ENCODE measurements around the gene IL18BP. TPM values are rescaled to one million over a fixed set of nuclear protein-coding genes. Genes with fewer than 3 reads are reported as not detected.

IL18BP gene
- total and polyA plus RNA-seq, 9 of the 15 experiments (the other 6 are each of a cell fraction or from before 2014, with no cell fraction given), result 0.34 to 9.4 (median 3.2) TPM

DNA sequence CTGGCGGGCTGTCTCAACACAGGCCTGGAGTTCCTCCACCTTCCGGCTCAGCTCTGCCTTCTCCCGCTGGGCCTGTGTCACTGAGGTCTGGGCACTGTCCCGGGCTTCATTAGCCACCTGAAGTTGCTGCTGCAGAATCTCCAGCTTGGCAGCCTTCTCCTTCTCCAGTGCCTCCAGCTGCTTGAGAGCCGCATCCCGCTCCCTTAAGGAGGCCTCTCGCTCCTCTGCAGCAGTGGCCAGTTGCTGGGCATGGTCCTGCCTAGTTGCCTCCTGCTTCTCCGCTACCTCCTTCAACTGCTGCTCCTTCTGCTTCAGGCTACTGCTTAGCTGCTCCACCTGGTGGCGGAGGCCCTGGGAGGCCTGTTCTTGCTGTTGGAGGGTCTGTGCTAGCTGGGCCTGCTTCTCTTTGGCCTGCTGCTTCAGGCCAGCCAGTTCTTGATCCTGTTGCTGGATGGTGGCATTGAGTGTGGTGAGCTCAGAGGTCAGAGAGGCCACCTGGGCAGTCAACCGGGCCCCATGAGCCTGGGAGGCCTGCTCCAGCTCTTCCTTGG is 16.9 kb downstream of the IL18BP start (continued):
- no peak for TF ChIP-seq ASH1L (IDR thresholded peaks at IDR 0.05; ENCODE audit: borderline replicate concordance, low read depth, partially characterized antibody)
- no peak for TF ChIP-seq BRF2 (IDR thresholded peaks at IDR 0.05; ENCODE audit: borderline replicate concordance, insufficient read depth, insufficient read length)
- peak; percentile 69 for TF ChIP-seq SMC3 (conservative IDR thresholded peaks at IDR 0.05; ENCODE audit: insufficient read depth, low read depth, low read length)
- no peak for TF ChIP-seq SMAD4 (CRISPR knock-in tag; conservative IDR thresholded peaks at IDR 0.05)
- no peak for TF ChIP-seq NCOA1 (IDR thresholded peaks at IDR 0.05; ENCODE audit: low read depth)
- TF ChIP-seq ZNF197 (CRISPR knock-in tag; IDR thresholded peaks at IDR 0.05; ENCODE audit: low read depth), result no peak
- TF ChIP-seq EHMT2 (IDR thresholded peaks at IDR 0.05), result no peak
- no peak for TF ChIP-seq ZNF282 (CRISPR knock-in tag; IDR thresholded peaks at IDR 0.05)

GRCh38 chr11:72018171-72018570 is 19.5 kb downstream of the IL18BP start:
- intact Hi-C loops (cut with micrococcal nuclease) (no loop called here), in situ Hi-C loops (cut with MboI) (no loop called here)
- Histone ChIP-seq H4K20me1 (replicated peaks; ENCODE audit: control insufficient read depth, insufficient read depth, low read length) (peaks cover 5% of the 10 kb centered on the region; the same call in 1 of the 2 replicates), H3K79me2 (ENCODE audit: control insufficient read depth, insufficient read depth, low read length) (no peaks in the 10 kb centered on the region), H3K4me3 (no peak overlapping the region), H3K9me3 (replicated peaks; ENCODE audit: control insufficient read depth, insufficient read depth, low read depth, low read length) (no peaks in the 10 kb centered on the region), H3K27ac (ENCODE audit: extremely low read depth, low read depth, low read length) (no peak overlapping the region), H2AFZ (ENCODE audit: low read depth, low read length) (no peak overlapping the region), H3K4me1 (replicated peaks in 1 of 2; ENCODE audit: control insufficient read depth in 2 of 2, insufficient read depth in 2 of 2, low read length in 2 of 2) (peaks cover 0 to 3% of the 10 kb centered on the region in 2 experiments; a peak in 1 of 5 replicates), H3K27me3 (ENCODE audit: control insufficient read depth in 2 of 2, insufficient read depth in 2 of 2, low read length in 2 of 2) (no peaks in the 10 kb centered on the region), H3K9me1 (ENCODE audit: control insufficient read depth, insufficient read depth, low read length) (no peaks in the 10 kb centered on the region), H3K9ac (ENCODE audit: insufficient read depth in 1 of 2, low read depth in 2 of 2, low read length in 2 of 2) (no peak overlapping the region), H3K4me2 (ENCODE audit: insufficient read depth, low read length) (no peak overlapping the region), H3K36me3 (ENCODE audit: control insufficient read depth, insufficient read depth, low read length) (peaks cover 96% of the 10 kb centered on the region)
- no peak for FAIRE-seq
- POLR2A ChIA-PET, result interaction anchor here (0.6 to 1.3 kb wide), 5 partner anchors 11 to 83 kb away, joined by 3 to 4 read pairs (median 3); no protein-coding TSS in a partner anchor
- CTCF ChIA-PET (ENCODE audit: low intra/inter-chr PET ratio), result no interaction called here
- WGBS (ENCODE audit: insufficient coverage, low coverage, missing lambda C conversion rate), result 92% methylated on average over 9 of the region's 9 CpGs
- BruUV-seq (replicated peaks), result no TSS peak
- no peak for ATAC-seq
- no peak for DNase-seq (ENCODE audit: extremely low read depth in 1 of 4, low spot score in 3 of 4)
- TF ChIP-seq CTBP1 (IDR thresholded peaks at IDR 0.05; ENCODE audit: borderline replicate concordance) (no peak), MEF2A (IDR thresholded peaks at IDR 0.05; ENCODE audit: control insufficient read depth, low read depth, low read length) (no peak), NFE2 (IDR thresholded peaks at IDR 0.05; ENCODE audit: low read depth) (no peak), E2F5 (CRISPR knock-in tag; IDR thresholded peaks at IDR 0.05) (no peak), ZNF507 (tag; conservative IDR thresholded peaks at IDR 0.05) (no peak), HMBOX1 (IDR thresholded peaks at IDR 0.05) (no peak), ZNF184 (CRISPR knock-in tag; IDR thresholded peaks at IDR 0.05) (no peak), NR4A1 (CRISPR knock-in tag; IDR thresholded peaks at IDR 0.05) (no peak), NR4A1 (tag; IDR thresholded peaks at IDR 0.05) (no peak), ZNF77 (CRISPR knock-in tag; IDR thresholded peaks at IDR 0.05) (no peak)
- TF ChIP-seq, protein P1, sequence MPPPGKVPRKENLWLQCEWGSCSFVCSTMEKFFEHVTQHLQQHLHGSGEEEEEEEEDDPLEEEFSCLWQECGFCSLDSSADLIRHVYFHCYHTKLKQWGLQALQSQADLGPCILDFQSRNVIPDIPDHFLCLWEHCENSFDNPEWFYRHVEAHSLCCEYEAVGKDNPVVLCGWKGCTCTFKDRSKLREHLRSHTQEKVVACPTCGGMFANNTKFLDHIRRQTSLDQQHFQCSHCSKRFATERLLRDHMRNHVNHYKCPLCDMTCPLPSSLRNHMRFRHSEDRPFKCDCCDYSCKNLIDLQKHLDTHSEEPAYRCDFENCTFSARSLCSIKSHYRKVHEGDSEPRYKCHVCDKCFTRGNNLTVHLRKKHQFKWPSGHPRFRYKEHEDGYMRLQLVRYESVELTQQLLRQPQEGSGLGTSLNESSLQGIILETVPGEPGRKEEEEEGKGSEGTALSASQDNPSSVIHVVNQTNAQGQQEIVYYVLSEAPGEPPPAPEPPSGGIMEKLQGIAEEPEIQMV (tag; conservative IDR thresholded peaks at IDR 0.05; ENCODE audit: low read depth), result no peak
